Uterus (tissue), 2 donors: ENCODE data around the gene PML.

Source experiments
- CTCF ChIP-seq, 4 experiments: fragments of 200-600 bp in 2 of 4; fragments of 450-650 bp in 2 of 4; sonication (generic) in 2 of 4; IDR thresholded peaks; one replicate each; pipeline ENCODE4 v1.5.1; 2016 to 2019; ENCODE audit warnings: antibody characterized with exemption in 4 of 4, mild to moderate bottlenecking in 2 of 4, moderate library complexity in 1 of 4
- POLR2A ChIP-seq, 2 donors: fragments of 450-650 bp; IDR thresholded peaks; one replicate each; pipeline ENCODE4 v1.6.1; 2016; ENCODE audit warnings: antibody characterized with exemption in 2 of 2, mild to moderate bottlenecking in 1 of 2, moderate library complexity in 1 of 2

GRCh38 chr15:74043425-74044266, 49.1 kb downstream of the PML start:
- TF ChIP-seq CTCF (IDR thresholded peaks at IDR 0.05) (no peak), POLR2A (IDR thresholded peaks at IDR 0.05) (no peak)
